NOMO-1 treated with dmso at 0.1 percent for 144 hours (cell line): Measurements from ENCODE around the gene PRDM16.

Experiments used
- DNase-seq: peaks from one replicate; lab custom pipeline; 2025; ENCODE audit not compliant: unreplicated experiment; lab: John Stamatoyannopoulos, UW

The PRDM16 gene

GRCh38 chr1:3381901-3382300 is 312.9 kb downstream of the PRDM16 start:
- no peak for DNase-seq

DNA sequence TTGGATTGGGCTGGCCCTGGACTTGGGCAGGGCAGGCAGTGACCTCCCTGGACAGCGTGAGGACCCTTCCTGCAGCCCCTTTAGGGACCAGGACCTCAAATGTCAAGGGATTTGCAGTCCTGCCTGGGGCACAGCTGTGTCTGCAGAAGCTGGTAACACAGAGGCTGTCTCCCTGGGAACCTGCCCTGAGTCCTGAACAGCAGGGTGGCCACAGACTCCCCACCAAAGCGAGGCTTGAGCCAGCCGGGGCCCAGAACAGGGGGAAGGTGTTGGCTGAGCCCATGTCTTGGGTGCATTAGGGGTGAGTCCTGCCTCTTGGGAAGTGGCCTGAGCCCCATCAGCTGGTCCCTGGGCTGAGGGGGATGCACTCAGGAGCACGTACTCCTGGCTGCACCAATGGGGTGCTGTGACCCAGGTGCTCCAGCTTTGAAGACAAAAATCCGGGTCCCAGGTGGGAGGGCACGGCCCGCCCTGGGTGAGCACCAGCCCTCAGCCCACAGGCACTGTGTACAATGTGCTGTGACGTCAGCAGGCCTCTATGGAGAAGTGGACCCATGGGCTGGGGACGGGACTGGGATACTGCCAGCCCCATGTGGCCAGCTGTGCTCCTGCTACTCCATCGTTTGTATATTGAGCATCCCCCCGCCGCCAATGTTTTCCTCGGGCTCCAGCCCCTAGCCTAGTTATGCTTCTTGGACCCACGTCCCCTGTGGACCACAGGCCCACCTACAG is 313.5 kb downstream of the PRDM16 start:
- DNase-seq: no peak

- no peak for DNase-seq
Measured at GRCh38 chr1:3383679-3384078, 314.7 kb downstream of the PRDM16 start.

- no peak for DNase-seq
Measured at GRCh38 chr1:3384407-3384806, 315.4 kb downstream of the PRDM16 start.

GRCh38 chr1:3386205-3387002 is 317.4 kb downstream of the PRDM16 start:
- no peak for DNase-seq

DNA sequence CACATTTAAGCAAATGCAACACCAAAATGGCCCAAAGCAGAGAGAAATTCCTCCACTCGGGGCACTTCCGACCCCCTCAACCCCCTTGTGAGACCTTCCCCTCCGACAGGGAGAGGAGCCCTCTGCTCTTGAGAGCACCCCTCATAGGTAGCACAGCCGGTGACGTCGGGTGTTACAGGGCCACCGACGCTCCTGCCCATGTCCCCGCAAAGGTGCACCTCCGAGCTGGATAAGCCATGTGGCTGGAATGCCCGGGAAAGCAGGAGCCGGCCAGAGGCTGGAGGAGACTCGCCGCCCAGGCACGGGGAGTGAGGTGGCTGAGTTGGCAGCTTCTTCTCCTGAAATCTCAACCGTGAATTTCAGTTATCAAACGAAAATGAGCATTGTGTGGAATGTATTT is 318.4 kb downstream of the PRDM16 start:
- no peak for DNase-seq

- DNase-seq: no peak
Measured at GRCh38 chr1:3389093-3389833, 320.3 kb downstream of the PRDM16 start.

DNA sequence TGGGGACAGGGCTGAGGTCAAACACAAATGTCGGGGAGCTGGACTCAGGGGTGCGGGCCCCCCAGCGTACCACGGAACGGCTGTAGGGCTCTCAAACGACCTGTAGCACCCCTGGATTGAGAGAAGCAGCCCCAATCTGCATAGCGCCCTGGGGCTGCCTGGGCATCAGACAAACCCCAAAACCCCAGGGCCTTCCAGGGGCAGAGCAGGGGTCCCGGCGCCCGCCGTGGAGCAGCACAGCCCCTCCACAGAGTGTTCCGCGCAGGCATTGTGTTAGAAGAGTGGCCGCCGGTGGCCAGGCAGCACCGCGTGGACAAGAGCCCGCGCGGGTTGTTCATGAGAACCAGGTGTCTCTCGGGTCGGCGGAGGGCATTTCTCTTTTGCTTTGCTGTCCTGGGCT is 321.3 kb downstream of the PRDM16 start:
- DNase-seq: no peak

GRCh38 chr1:3391711-3392110 is 322.7 kb downstream of the PRDM16 start:
- DNase-seq: no peak

GRCh38 chr1:3393024-3393986 is 324.3 kb downstream of the PRDM16 start:
- no peak for DNase-seq

GRCh38 chr1:3393987-3394920 is 325.3 kb downstream of the PRDM16 start:
- no peak for DNase-seq

DNA sequence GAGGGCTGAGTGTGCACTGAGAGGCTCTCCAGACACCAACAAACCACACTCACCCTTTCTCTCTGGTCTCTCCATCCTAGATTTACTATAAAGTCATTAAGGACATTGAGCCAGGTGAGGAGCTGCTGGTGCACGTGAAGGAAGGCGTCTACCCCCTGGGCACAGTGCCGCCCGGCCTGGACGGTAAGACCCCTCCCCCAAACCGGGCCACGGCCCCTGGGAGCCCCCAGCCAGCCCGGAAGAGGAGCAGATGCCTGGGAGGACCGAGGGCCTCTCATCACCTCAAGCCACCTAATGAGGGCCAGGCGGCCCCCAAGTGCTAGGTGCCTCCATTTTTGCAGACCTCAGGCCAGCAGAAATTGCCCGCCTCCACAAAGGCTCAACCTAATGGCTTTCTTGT is 327.4 kb downstream of the PRDM16 start:
- DNase-seq: no peak

DNA sequence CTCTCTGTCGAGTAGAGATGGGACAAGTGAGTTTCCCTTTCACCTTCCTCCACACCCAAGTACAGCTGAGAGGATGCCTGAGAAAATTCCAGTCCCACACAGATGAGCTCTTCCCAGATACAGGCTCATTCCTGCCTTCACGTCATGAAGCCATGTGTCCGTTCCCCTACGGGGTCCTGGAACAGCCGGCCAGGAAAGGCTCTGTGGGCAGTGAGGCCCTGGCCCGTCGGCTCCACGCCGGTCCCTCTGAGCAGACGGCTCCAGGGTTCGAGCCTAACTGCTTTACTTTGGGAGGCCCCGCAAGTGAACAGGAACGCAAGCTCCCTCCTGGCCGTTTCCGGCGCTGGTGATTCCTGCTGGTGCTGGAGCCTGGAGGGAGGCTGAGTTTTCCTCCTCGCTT is 328.3 kb downstream of the PRDM16 start:
- DNase-seq: no peak

DNA sequence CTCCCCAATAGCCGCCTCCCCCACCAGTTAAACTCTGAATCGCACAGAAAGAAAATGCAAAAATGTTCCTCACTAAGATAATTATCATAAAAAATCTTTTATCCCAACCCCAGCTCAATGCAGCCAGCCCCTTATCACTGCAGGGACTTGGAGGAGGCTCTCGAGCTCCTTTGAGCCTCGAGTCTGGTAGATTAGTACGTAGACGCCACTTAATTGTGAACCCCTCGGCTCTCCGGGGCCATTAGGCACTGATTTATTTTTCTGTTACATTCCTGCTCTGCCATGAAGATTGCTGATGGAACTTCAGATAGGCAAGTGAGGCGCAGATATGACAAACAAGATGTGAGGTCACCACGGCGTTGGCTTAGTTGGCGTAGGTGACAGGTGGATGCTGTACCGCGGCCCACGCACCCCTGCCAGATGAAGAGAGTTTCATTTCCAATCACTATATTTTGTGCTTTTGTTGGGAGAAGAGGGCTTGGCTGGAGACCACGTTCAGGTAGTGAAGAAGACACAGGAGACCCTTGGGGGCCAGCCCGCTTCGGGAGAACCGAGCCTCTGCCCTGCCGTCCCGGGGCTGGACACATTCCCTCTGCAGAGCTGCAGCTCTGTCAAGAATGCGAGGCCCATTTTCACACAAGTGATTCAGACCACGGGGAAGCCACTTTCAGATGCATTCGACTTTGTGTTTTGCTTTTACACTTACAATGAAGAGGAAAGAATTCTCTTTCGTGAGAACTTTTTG is 329.6 kb downstream of the PRDM16 start:
- DNase-seq: no peak

GRCh38 chr1:3399732-3400131 is 330.7 kb downstream of the PRDM16 start:
- no peak for DNase-seq

GRCh38 chr1:3401585-3402257 is 332.7 kb downstream of the PRDM16 start:
- no peak for DNase-seq

DNA sequence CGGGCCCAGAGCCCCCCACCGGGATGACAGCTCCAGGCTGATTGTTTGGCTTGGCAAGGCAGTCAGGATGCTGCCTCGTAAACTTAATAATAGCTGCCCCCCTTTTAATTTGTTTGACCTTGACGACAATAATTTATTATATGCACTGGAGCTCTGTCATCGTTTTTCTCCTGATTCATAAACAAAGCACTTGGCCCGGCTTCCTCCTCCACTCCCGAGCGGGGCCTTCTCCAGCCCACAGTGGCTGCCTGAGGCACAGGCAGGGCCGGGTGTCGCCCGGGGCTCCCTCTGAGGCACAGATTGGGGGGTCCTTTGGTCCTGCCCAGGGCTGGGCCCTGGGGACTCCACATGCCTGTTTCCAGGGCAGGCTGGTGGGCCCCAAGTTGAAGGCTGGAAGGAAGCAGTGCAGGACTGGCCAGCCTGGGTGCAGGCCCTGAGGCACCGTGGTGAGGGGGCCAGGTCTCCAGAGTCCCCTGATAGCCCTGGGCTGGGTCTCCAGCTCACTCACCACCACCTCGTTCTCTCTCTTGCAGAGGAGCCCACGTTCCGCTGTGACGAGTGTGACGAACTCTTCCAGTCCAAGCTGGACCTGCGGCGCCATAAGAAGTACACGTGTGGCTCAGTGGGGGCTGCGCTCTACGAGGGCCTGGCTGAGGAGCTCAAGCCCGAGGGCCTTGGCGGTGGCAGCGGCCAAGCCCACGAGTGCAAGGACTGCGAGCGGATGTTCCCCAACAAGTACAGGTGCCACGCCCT is 333.4 kb downstream of the PRDM16 start:
- DNase-seq: no peak

- no peak for DNase-seq
Measured at GRCh38 chr1:3403011-3403345, 334.0 kb downstream of the PRDM16 start.
